G401.6 (cell line): ENCODE results near the gene KMT2E.
A peak's percentile ranks its signal among the peaks of the same experiment; 100 is the strongest.
"Not testable (repeated sequence)": the region's sequence is repeated elsewhere in the genome, so short reads cannot be mapped to it uniquely, and the experiment has no call there.

ENCODE experiments used
- FAIRE-seq: peaks from 2 replicates; lab custom pipeline; 2012; peaks lifted over from hg19 to GRCh38; lab: Jason Lieb, UNC

The KMT2E gene

DNA sequence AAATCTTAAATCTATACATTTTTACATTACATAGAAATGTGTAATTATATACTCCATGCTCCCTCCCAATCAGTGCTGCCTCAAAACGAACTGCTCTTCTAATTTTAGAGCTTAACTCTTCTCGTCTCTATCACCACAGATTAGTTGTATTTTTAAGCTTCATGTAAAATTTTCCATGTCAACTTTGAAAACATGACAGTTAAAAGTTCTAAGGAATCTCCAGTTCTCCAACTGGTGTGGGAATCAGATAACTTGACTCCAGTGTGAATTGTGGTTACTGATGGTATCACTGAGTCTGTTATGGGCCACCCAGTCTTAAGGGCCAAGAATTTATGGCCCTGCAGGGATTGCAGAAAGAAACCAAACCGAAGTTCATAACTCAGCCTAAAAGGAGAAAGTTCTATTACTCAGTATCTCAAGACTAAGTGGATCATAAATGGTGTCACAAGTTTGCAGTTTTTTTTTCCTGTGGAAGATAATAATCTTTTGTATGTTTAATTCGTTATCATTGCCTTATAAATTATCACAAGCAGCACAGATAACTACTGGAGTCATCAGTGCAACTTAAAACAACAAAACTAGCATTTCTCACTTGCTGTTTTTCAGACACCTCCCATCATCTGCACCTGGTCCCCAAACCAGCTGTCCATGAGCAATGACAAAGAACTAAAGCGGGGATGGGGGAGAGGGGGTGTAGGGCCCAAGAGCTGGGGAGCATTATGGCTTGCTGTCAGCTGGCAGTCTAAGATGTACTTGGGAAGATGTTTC, 31.5 kb upstream of the KMT2E start:
- no peak for FAIRE-seq

GRCh38 chr7:104983076-104983577, 30.9 kb upstream of the KMT2E start:
- no peak for FAIRE-seq

GRCh38 chr7:104983578-104984539, 30.1 kb upstream of the KMT2E start:
- peak; percentile 28 for FAIRE-seq

DNA sequence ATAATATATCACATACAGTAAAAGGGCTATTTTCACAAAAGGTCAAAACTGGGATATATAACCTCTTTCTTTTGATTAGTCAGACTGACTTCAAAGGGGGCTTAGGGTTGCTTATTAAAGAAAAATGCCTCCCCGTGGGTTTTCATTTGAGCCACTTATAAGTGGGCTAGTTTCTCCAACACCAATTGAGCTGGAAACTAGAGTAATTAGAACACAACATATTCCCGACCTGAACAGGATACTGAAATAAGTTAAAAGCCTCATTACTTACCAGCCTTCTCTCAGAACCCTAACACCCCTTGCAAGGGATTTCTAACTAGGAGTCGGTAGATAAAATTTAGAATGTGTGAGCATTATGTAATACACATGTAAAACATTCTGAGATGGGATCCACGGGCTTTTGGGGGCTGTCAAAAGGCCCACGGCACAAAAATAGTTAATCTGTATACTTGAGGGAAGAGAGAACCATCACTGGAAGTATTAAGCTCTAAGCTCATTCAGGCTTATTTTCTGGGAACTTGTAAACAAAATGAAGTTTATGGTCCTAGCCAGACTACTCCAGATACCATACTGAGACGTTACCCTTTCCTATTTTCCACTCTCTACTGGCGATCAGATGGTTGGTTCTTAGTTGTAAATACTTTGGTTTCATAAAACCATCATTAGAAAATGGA, 29.3 kb upstream of the KMT2E start:
- peak; percentile 84 for FAIRE-seq

DNA sequence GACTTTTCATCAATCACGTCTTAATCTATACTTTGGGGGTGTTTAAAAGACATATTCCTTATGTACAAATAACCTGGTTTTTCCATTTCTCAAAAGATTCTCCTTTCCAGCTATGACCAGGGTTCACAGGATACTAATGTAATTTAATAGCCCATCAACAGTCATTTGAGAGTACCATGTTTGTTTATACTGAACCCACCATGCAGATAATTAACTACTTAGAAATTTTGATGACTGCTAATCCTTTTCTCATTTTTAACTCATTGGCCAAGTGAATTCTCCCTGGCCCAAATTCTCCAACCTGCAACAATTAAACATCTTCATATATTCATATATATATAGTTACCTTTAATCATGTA, 28.8 kb upstream of the KMT2E start:
- FAIRE-seq = no peak

DNA sequence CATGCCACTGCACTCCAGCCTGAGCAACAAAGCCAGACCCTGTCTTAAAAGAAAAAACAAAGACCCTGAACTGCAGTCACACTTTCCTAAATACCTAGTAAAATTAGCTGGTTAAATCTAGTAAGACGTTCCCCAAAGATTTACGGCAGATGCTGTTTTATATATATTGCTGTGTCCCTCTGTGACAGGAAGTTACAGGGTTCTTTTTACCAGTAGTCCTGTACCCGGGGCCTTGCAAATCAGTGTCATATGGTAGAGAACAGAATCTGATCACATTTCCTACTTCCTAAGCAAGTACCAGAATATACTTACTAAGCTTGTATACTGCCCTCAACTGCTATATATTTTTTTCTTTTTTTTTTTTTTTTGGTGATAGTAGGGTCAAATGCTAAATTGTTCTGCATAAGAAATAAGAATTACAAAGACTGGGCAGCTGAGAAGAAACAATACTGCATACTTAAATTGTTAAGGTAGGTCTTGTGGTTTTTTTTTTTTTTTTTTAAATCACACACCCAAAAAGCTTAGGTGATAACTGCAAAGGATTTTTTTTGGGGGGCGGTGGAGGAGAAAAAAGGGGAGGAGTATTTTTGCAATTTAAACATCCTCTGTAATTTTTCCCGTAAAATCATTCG, 27.3 kb upstream of the KMT2E start:
- FAIRE-seq = peak; percentile 68

GRCh38 chr7:104987403-104987802, 26.6 kb upstream of the KMT2E start:
- not testable (repeated sequence) for FAIRE-seq

DNA sequence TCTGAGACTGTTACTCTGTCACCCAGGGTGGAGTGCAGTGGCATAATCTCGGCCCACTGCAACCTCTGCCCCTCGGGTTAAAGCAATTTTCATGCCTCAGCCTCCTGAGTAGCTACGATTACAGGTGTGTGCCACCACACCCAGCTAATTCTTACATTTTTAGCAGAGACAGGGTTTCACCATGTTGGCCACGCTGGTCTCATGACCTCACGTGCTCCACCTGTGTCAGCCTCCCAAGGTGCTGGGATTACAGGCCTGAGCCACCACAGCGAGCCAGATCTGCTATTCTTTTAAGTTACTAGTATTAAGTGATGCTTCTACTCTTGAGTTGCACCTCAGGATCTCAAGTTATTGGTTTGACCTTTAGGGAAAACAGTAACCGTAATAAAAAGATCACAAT, 23.0 kb upstream of the KMT2E start:
- no peak for FAIRE-seq

GRCh38 chr7:104992306-104992705, 21.7 kb upstream of the KMT2E start:
- FAIRE-seq = no peak

DNA sequence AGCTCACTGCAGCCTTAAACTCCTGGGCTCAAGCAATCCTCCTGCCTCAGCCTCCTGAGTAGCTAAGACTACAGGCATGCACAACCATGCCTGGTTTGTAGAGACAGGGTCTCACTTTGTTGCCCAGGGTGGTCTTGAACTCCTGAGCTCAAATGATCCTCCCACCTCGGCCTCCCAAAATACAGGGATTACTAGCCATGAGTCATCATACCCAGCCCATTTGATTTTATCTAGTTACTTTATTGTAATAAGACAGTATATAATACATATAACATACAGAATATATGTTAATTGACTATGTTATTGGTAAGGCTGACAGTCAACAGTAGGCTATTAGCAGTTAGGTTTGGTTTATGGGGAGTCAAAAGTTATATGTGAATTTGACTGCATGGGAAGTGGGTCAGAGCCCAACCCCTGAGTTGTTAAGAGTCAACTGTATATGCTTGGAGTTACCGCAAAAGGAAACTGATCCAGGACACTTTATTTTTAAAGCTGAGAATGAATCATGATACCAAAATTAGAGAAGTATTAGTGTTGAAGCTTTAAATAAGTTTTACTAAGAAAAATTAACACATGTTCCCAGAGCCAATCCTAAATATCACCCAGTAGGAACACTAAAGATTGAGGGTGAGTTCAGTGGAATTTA, 20.7 kb upstream of the KMT2E start:
- FAIRE-seq = no peak

DNA sequence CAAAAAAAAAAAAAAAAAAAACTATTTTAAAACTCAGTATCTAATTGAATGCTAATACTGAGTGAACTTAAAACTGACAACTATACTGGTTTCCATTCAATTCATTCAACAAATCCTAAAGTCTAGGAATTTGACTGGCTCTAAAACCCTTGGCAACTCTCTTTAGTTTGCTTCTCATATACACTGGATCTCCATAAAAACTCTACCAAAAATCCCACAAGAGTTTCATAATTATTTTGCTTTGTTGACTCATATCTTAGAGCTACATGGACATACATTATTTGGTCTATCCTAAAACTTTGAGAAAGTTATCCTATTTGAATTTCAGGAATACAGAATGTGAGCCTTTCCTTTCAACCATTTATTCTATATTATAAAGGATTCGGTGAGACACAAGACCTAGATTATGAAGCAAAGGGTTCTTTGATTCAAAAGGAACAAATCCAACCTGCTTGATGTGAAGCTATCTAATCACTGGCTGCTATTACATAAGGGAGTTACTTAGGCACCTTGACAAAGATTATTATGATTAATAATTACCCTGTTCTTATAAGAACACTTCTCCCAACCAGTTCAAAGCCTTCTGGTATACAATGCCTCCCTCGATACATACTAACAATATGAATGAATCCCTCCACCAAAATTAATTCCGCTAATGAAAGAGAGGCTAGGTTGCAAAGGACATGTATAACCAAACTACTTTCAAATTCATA, 15.8 kb upstream of the KMT2E start:
- no peak for FAIRE-seq

DNA sequence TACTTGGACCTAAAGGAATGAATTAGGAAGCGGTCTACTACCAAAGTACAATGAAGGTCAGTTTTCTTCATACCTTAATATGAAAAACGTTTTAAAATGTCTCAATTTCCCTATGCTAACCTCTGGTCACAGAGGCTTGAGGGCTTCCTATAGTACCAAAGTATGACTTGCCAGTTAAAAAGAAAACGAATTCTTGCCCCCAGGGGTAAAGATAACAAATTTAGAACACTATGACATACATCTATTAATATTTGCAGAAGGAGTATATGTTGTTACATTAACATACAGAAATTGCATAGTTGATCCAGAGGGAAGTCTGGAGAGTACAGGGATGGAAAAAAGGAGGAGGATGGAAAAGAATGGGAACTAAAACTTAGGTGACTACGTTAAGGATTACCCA, 13.8 kb upstream of the KMT2E start:
- FAIRE-seq = no peak

DNA sequence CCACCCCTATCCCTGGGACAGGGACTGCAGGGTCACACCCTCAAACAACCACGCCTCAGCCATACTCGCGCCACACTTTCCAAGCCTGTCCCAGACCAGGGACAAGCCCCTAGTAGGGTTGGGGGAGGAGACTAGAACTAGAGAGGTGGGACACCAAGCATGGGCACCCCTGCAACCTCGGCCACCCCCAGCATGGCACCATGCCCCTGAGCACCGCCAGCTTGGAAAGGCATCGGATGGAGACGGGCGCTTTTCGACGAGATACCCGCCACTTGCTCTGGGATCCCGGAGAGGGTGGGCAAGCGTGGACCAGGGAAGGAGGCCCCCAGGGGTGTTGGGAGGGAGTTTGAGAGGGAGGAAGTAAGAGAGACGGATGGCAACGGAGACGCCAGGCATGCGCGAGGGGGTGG, 13.1 kb upstream of the KMT2E start:
- no peak for FAIRE-seq

GRCh38 chr7:105001652-105002184, 12.3 kb upstream of the KMT2E start:
- no peak for FAIRE-seq

- no peak for FAIRE-seq
Observed at GRCh38 chr7:105003275-105003674, 10.7 kb upstream of the KMT2E start.

GRCh38 chr7:105003872-105004510, 10.0 kb upstream of the KMT2E start:
- no peak for FAIRE-seq

DNA sequence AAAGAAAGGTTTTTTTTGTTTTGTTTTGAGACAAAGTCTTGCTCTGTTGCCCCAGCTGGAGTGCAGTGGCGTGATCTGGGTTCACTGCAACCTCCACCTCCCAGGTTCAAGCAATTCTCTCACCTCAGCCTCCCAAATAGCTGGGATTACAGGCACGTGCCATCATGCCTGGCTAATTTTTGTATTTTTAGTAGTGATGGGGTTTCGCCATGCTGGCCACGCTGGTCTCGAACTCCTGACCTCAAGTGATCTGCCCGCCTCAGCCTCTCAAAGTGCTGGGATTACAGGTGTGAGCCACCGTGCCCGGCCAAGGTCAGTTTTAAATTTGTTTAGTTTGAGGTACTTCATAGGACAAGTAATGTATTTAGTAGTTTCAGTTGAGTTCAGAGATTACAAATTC, 9.0 kb upstream of the KMT2E start:
- not testable (repeated sequence) for FAIRE-seq

GRCh38 chr7:105005486-105005885, 8.5 kb upstream of the KMT2E start:
- FAIRE-seq = not testable (repeated sequence)

DNA sequence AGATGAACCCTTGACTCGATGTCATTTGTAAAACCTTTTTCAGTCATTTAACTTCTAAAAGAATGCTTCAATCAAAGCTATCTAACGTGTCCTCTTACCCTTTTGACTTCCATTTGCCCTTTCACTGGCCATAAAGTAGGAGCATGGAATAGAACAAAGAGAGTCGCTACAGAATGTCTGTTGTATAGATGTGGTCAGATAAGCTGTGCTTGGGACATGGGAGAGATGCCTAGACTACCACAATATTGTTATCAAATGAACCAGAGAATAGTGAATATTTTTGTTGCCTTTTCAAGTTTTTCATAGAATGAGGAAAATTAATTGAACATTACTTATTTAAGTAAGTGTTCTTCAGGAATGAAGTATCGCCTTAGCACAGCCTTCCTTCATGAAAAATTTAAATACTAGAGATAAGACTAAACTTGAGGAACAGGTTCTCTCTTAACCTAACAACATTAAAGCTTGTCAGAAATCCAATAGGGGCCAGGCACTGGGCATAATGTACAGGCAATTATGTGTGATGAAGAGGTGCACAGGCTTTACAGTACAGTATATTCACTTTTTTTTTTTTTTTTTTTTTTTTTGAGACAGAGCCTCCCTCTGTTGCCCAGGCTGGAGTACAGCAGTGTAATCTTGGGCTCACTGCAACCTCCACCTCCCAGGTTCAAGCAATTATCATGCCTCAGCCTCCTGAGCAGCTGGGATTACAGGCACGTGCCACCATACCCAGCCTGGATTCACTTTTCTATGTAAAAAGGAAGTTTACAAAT, 7.5 kb upstream of the KMT2E start:
- FAIRE-seq = no peak
